ENCODE measurements around the gene CEACAM7.
A peak's percentile ranks its signal among the peaks of the same experiment; 100 is the strongest.

CEACAM7 gene

GRCh38 chr19:41705393-41706174, 17.5 kb upstream of the CEACAM7 start:
- H3K27ac ChIP-seq, result no peak overlapping the region
- no peak for TF ChIP-seq CTCF (IDR thresholded peaks at IDR 0.05)
- TF ChIP-seq ZFX (IDR thresholded peaks at IDR 0.05; ENCODE audit: borderline replicate concordance), result no peak

GRCh38 chr19:41703602-41704293, 15.7 kb upstream of the CEACAM7 start:
- TF ChIP-seq ZFX (IDR thresholded peaks at IDR 0.05; ENCODE audit: borderline replicate concordance), result no peak
- TF ChIP-seq CTCF (IDR thresholded peaks at IDR 0.05), result no peak
- H3K27ac ChIP-seq, result no peak overlapping the region

GRCh38 chr19:41702171-41702651, 14.1 kb upstream of the CEACAM7 start:
- TF ChIP-seq ZFX (IDR thresholded peaks at IDR 0.05; ENCODE audit: borderline replicate concordance) (no peak), CTCF (IDR thresholded peaks at IDR 0.05) (no peak)

GRCh38 chr19:41701401-41702075, 13.5 kb upstream of the CEACAM7 start:
- no peak overlapping the region for H3K27ac ChIP-seq

More at GRCh38 chr19:41702171-41702651, 14.1 kb upstream of the CEACAM7 start:
- H3K27ac ChIP-seq, result no peak overlapping the region

GRCh38 chr19:41700381-41701195, 12.5 kb upstream of the CEACAM7 start:
- no peak overlapping the region for H3K27ac ChIP-seq
- TF ChIP-seq ZFX (IDR thresholded peaks at IDR 0.05; ENCODE audit: borderline replicate concordance), result no peak
- no peak for TF ChIP-seq CTCF (IDR thresholded peaks at IDR 0.05)

More at GRCh38 chr19:41701401-41702075, 13.5 kb upstream of the CEACAM7 start:
- TF ChIP-seq ZFX (IDR thresholded peaks at IDR 0.05; ENCODE audit: borderline replicate concordance) (no peak), CTCF (IDR thresholded peaks at IDR 0.05) (peak; percentile 54)

- no peak overlapping the region for H3K27ac ChIP-seq
- TF ChIP-seq CTCF (IDR thresholded peaks at IDR 0.05), result no peak
- TF ChIP-seq ZFX (IDR thresholded peaks at IDR 0.05; ENCODE audit: borderline replicate concordance), result no peak
Measured at GRCh38 chr19:41699968-41700323, 11.9 kb upstream of the CEACAM7 start.
